Upper lobe of left lung (tissue), 4 donors: ENCODE measurements around the gene FASTK.

Source experiments
- CTCF ChIP-seq, 6 experiments: fragments of 450-650 bp in 4 of 6; fragments of 200-600 bp in 2 of 6; sonication (generic) in 2 of 6; IDR thresholded peaks; one replicate each; pipeline ENCODE4 v1.5.1; 2016 to 2019; ENCODE audit warnings: antibody characterized with exemption in 6 of 6
- POLR2A ChIP-seq, 4 donors: fragments of 450-650 bp; IDR thresholded peaks; one replicate each; pipeline ENCODE4 v1.5.1; 2016 to 2017; ENCODE audit warnings: antibody characterized with exemption in 4 of 4, mild to moderate bottlenecking in 2 of 4
- POLR2AphosphoS5 ChIP-seq, 2 donors: sonication (generic); formaldehyde crosslinking; IDR thresholded peaks; one replicate each; pipeline ENCODE4 v1.5.1; 2017; ENCODE audit warnings: antibody characterized with exemption in 2 of 2

GRCh38 chr7:151076863-151077704 lies 3.5 kb downstream of the FASTK start:
- TF ChIP-seq CTCF (IDR thresholded peaks at IDR 0.05) (peak in 3 of 6 experiments; percentile 11 to 45 (median 28)), POLR2AphosphoS5 (IDR thresholded peaks at IDR 0.05) (no peak), POLR2A (IDR thresholded peaks at IDR 0.05) (no peak)
